ENCODE data around the gene TNFRSF8.

DNA sequence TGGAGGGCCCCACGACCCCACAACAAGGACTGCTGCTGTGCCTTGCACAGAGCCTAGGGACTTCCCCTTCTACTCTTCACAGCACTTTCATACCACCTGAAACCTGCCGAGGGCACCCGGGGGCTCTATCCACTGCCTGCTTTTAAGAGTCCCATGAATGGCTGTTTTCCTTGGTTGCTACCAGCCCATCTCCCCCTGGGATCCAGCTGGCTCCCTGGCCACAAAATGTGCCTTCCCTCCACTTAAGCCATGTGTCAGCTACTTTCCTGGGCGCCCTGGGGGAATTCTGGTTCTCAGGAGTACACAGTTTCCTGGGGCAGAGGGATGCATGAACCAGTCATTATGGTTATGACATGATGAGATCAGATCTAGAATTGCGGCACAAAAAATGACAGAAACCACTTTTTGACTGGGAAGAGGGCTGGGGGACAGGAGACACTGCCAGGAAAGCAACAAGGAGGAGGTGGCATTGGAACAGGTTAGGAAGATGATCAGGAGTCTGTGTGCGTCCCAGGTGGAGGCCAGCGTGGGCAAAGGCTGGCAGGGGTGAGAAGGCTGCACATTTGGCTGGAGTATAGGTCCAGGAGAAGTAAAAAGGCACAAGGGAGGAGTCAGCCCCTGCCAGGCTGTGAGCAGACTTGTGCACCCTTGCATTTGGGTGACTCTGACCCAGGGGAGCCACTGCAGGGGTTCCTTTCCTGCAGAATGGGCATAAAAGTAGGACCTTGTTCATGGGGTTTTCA, 3.2 kb upstream of the TNFRSF8 start:
- TF ChIP-seq CTCF (IDR thresholded peaks at IDR 0.05) (no peak), EP300 (IDR thresholded peaks at IDR 0.05) (no peak), POLR2A (IDR thresholded peaks at IDR 0.05; ENCODE audit: low read depth) (no peak)

Data from esophagus muscularis mucosa (tissue), 4 donors.